A549 (cell line): ENCODE results near the gene RBFOX1. TPM values are rescaled to one million over a fixed set of nuclear protein-coding genes. Genes with fewer than 3 reads are reported as not detected.

Experiments used
- ATAC-seq, 2 experiments: fragments of 200-7000 bp in 1 of 2; fragments of >200 bp in 1 of 2; cut with Nextera tagmentation in 1 of 2; cut with Tn5 transposase in 1 of 2; 3 replicates each; pipeline versions ENCODE4 v1.8.0 to v1.9.1; 2018 to 2020; ENCODE audit warnings: mild to moderate bottlenecking in 1 of 2, moderate library complexity in 1 of 2
- CTCF ChIA-PET: fragments of 300-600 bp; sonication (Branson Sonifier 250); formaldehyde crosslinking; extraction: SDS; loops from one replicate; lab custom pipeline; 2021; ENCODE audit warnings: antibody characterized with exemption, inconsistent platforms; lab: Yijun Ruan, JAX
- POLR2A ChIA-PET: fragments of 350-600 bp; formaldehyde crosslinking; extraction: SDS; loops from one replicate; lab custom pipeline; 2021; ENCODE audit warnings: antibody characterized with exemption, inconsistent platforms; lab: Yijun Ruan, JAX
- DNase-seq, 2 experiments: peaks; one replicate each; pipeline versions ENCODE4 v3.0.0 to v3.0.0-alpha.2; 2011 to 2016; ENCODE audit warnings: low read depth in 1 of 2, low spot score in 1 of 2
- FAIRE-seq: peaks from 2 replicates; lab custom pipeline; 2011; peaks lifted over from hg19 to GRCh38; lab: Jason Lieb, UNC
- H3K27ac ChIP-seq, 2 experiments: fragments of >200 bp; sonication (Bioruptor Twin); formaldehyde crosslinking; 3 replicates each; pipeline ENCODE4 v1.5.1; 2016 to 2017
- H3K4me1 ChIP-seq: fragments of >200 bp; sonication (Bioruptor Twin); formaldehyde crosslinking; 3 replicates; pipeline ENCODE4 v1.6.1; 2016
- H3K4me2 ChIP-seq: fragments of >200 bp; sonication (Bioruptor Twin); formaldehyde crosslinking; 3 replicates; pipeline ENCODE4 v1.6.1; 2016
- H3K4me3 ChIP-seq: fragments of >200 bp; sonication (Bioruptor Twin); formaldehyde crosslinking; 3 replicates; pipeline ENCODE4 v1.5.1; 2016
- H3K9me3 ChIP-seq: fragments of >200 bp; sonication (Bioruptor Twin); formaldehyde crosslinking; 3 replicates; pipeline ENCODE4 v1.6.1; 2016
- ATOH8 ChIP-seq: fragments of 250-450 bp; sonication (Bioruptor Pico); IDR thresholded peaks from 2 replicates; pipeline ENCODE4 v1.5.0; 2020; ENCODE audit warnings: low read depth, mild to moderate bottlenecking, moderate library complexity
- BCL3 ChIP-seq: fragments of >200 bp; sonication (Bioruptor Twin); formaldehyde crosslinking; IDR thresholded peaks from 3 replicates; pipeline ENCODE4 v1.6.1; 2016
- CHD2 ChIP-seq: fragments of 150-350 bp; IDR thresholded peaks from 2 replicates; pipeline ENCODE4 v1.6.1; 2014; ENCODE audit warnings: low read length; ENCODE audit not compliant: partially characterized antibody
- CHD4 ChIP-seq: fragments of 200-600 bp; sonication (generic); IDR thresholded peaks from 2 replicates; pipeline ENCODE4 v1.6.1; 2016; ENCODE audit warnings: antibody characterized with exemption, mild to moderate bottlenecking, borderline replicate concordance
- CTCF ChIP-seq: fragments of >200 bp; sonication (Bioruptor Twin); formaldehyde crosslinking; IDR thresholded peaks from 3 replicates; pipeline ENCODE4 v1.5.1; 2016
- E2F6 ChIP-seq: IDR thresholded peaks from 2 replicates; pipeline ENCODE4 v1.6.1; 2012; ENCODE audit warnings: low read depth, borderline replicate concordance
- ESRRA ChIP-seq: fragments of 150-350 bp; IDR thresholded peaks from 2 replicates; pipeline ENCODE4 v1.6.1; 2014; ENCODE audit warnings: mild to moderate bottlenecking, low read length, borderline replicate concordance
- FOSL2 ChIP-seq, 2 experiments: fragments of 450-650 bp in 1 of 2; fragments of >200 bp in 1 of 2; sonication (Bioruptor Twin) in 1 of 2; formaldehyde crosslinking; IDR thresholded peaks; 2 replicates each; pipeline versions ENCODE4 v1.5.0 to v1.6.1; 2016 to 2020; ENCODE audit warnings: mild to moderate bottlenecking in 1 of 2, moderate library complexity in 1 of 2
- HMGXB4 ChIP-seq: fragments of 250-450 bp; sonication (Bioruptor Pico); IDR thresholded peaks from 2 replicates; pipeline ENCODE4 v1.5.0; 2021; ENCODE audit warnings: mild to moderate bottlenecking, moderate library complexity, borderline replicate concordance
- HOXB13 ChIP-seq: fragments of 250-450 bp; sonication (Bioruptor Pico); IDR thresholded peaks from 2 replicates; pipeline ENCODE4 v1.5.0; 2020; ENCODE audit warnings: low read depth, mild to moderate bottlenecking, moderate library complexity
- HOXB5 ChIP-seq: fragments of 250-450 bp; sonication (Bioruptor Pico); IDR thresholded peaks from 2 replicates; pipeline ENCODE4 v1.5.0; 2020; ENCODE audit warnings: mild to moderate bottlenecking, moderate library complexity
- KDM1A ChIP-seq: fragments of 200-600 bp; sonication (generic); IDR thresholded peaks from 2 replicates; pipeline ENCODE4 v1.6.1; 2016; ENCODE audit warnings: low read depth, mild to moderate bottlenecking
- KDM5A ChIP-seq: fragments of 200-600 bp; sonication (generic); IDR thresholded peaks from 2 replicates; pipeline ENCODE4 v1.6.1; 2016; ENCODE audit warnings: antibody characterized with exemption, mild to moderate bottlenecking
- MAFK ChIP-seq: fragments of 450-650 bp; IDR thresholded peaks from 2 replicates; pipeline ENCODE4 v1.6.1; 2014; ENCODE audit not compliant: partially characterized antibody
- MAZ ChIP-seq: fragments of 150-350 bp; IDR thresholded peaks from 2 replicates; pipeline ENCODE4 v1.6.1; 2014; ENCODE audit warnings: antibody characterized with exemption, low read depth, low read length, borderline replicate concordance
- MYC ChIP-seq: IDR thresholded peaks from 2 replicates; pipeline ENCODE4 v1.6.1; 2012; ENCODE audit warnings: mild to moderate bottlenecking, inconsistent platforms, low read length, improper control_type of control experiment, borderline replicate concordance
- NPAS2 ChIP-seq: fragments of 250-450 bp; sonication (Bioruptor Pico); IDR thresholded peaks from 2 replicates; pipeline ENCODE4 v1.8.0; 2022; ENCODE audit warnings: mild to moderate bottlenecking, moderate library complexity, borderline replicate concordance
- POLR2A ChIP-seq: IDR thresholded peaks from 2 replicates; pipeline ENCODE4 v1.6.1; 2012; ENCODE audit warnings: mild to moderate bottlenecking, low read length
- RCOR1 ChIP-seq: fragments of 150-350 bp; IDR thresholded peaks from 2 replicates; pipeline ENCODE4 v1.6.1; 2014; ENCODE audit warnings: antibody characterized with exemption, low read length, low read depth
- REST ChIP-seq: fragments of 200-600 bp; sonication (generic); IDR thresholded peaks from 2 replicates; pipeline ENCODE4 v1.6.1; 2016; ENCODE audit warnings: antibody characterized with exemption, mild to moderate bottlenecking, moderate library complexity
- RFX5 ChIP-seq: fragments of 450-650 bp; IDR thresholded peaks from 2 replicates; pipeline ENCODE4 v1.7.1; 2014; ENCODE audit warnings: antibody characterized with exemption, mild to moderate bottlenecking, moderate library complexity
- TFCP2L1 ChIP-seq: fragments of 250-450 bp; sonication (Bioruptor Pico); IDR thresholded peaks from 2 replicates; pipeline ENCODE4 v1.5.0; 2021; ENCODE audit warnings: mild to moderate bottlenecking
- TP53 ChIP-seq: fragments of 250-450 bp; sonication (Bioruptor Pico); IDR thresholded peaks from 2 replicates; pipeline ENCODE4 v1.5.0; 2021; ENCODE audit warnings: mild to moderate bottlenecking, moderate library complexity
- ZC3H11A ChIP-seq: fragments of 450-650 bp; IDR thresholded peaks from 2 replicates; pipeline ENCODE4 v1.6.1; 2014; ENCODE audit warnings: antibody characterized with exemption, mild to moderate bottlenecking
- ZFP36 ChIP-seq: fragments of 450-650 bp; IDR thresholded peaks from 2 replicates; pipeline ENCODE4 v1.6.1; 2014; ENCODE audit warnings: borderline replicate concordance; ENCODE audit not compliant: partially characterized antibody
- WGBS: methylation state at CpG from one replicate; pipeline ENCODE4 v1.1.6; 2017; ENCODE audit errors: missing lambda C conversion rate; 5-methylcytosine and 5-hydroxymethylcytosine counted together
- polyA plus RNA-seq, 4 experiments: library from polyadenylated mRNA; depleted of rRNA in 3 of 4; stranded (reverse); fragments of >200 nt; fragmentation: RNase III in 1 of 4; extraction: RNeasy Plus Mini Kit Qiagen cat#74134 plus additional on column Dnase treatment in 1 of 4; gene quantifications; 2 replicates in 3 of 4; 3 replicates in 1 of 4; pipeline ENCODE4 v1.2.3, GENCODE V29; 2011 to 2017

The RBFOX1 gene
- polyA plus RNA-seq, 2 of the 4 experiments (the other 2 are of a cell fraction), result not detected

GRCh38 chr16:7709186-7709585 lies 376.5 kb downstream of the RBFOX1 start:
- no peak for DNase-seq
- TF ChIP-seq KDM1A (no peak), ZFP36 (no peak), CTCF (no peak), MAZ (no peak), NPAS2 (CRISPR knock-in tag) (no peak), KDM5A (no peak), BCL3 (no peak), CHD2 (no peak), HOXB5 (CRISPR knock-in tag) (no peak), REST (no peak), ESRRA (no peak), RFX5 (no peak), FOSL2 (IDR thresholded peaks at IDR 0.05) (no peak), FOSL2 (CRISPR knock-in tag; IDR thresholded peaks at IDR 0.05) (no peak), MAFK (no peak), E2F6 (no peak), RCOR1 (no peak)
- CTCF ChIA-PET, result no interaction called here
- H3K4me3 ChIP-seq, result no peak overlapping the region
- 44% methylated on average over 3 of the region's 3 CpGs for WGBS
- no peak for ATAC-seq
- H3K4me2 ChIP-seq, result no peak overlapping the region
- POLR2A ChIA-PET, result no interaction called here
- no peaks in the 10 kb centered on the region for H3K9me3 ChIP-seq
- no peak for FAIRE-seq
- no peak overlapping the region for H3K27ac ChIP-seq
- no peaks in the 10 kb centered on the region for H3K4me1 ChIP-seq

GRCh38 chr16:7713244-7713643 lies 380.6 kb downstream of the RBFOX1 start:
- DNase-seq, result no peak
- Histone ChIP-seq H3K9me3 (no peaks in the 10 kb centered on the region), H3K4me1 (no peaks in the 10 kb centered on the region), H3K27ac (no peak overlapping the region), H3K4me3 (no peak overlapping the region), H3K4me2 (no peak overlapping the region)
- CTCF ChIA-PET, result interaction anchor here (0.6 kb wide), 1 partner anchor 85 kb away, joined by 3 read pairs; no protein-coding TSS in a partner anchor
- WGBS, result 0% methylated on average over 2 of the region's 2 CpGs
- FAIRE-seq, result no peak
- no peak for ATAC-seq
- POLR2A ChIA-PET, result no interaction called here
- TF ChIP-seq TP53 (CRISPR knock-in tag) (no peak), HOXB13 (CRISPR knock-in tag) (no peak), HMGXB4 (no peak), CHD4 (no peak), MYC (no peak), NPAS2 (CRISPR knock-in tag) (no peak), FOSL2 (IDR thresholded peaks at IDR 0.05) (no peak), FOSL2 (CRISPR knock-in tag; IDR thresholded peaks at IDR 0.05) (no peak), RCOR1 (no peak), ATOH8 (CRISPR knock-in tag) (no peak), TFCP2L1 (CRISPR knock-in tag) (no peak), ZC3H11A (no peak), POLR2A (no peak), ZFP36 (no peak)
